ENCODE measurements around the gene SMAD3. TPM values are rescaled to one million over a fixed set of nuclear protein-coding genes. Genes with fewer than 3 reads are reported as not detected.

Gene SMAD3
- total and polyA plus RNA-seq, 2 of the 4 experiments (the other 2 are of a cell fraction): 71.0 to 177 TPM

DNA sequence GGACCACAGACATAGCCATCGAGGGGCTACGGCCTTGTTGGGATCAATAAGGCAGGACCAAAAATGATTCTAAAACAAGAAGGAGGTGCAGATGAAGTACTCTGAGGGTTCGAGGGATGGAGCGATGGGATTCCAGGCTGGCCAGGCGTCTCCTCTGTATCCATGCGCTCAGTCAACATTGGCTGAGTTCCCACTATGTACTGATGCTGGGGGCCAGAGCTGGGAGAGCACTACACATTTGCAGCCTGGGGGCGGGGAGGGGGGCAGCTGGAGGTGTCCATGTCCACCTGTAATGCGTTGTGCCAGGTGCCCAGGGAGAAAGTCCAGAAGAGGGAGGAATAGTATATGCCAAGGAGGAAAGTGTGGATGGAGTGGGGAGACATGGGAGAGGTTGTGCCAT lies 107.6 kb downstream of the SMAD3 start:
- peak overlapping the region; percentile 72; the same call in 1 of the 2 replicates for H3K27ac ChIP-seq (ENCODE audit: insufficient read depth, low read length)
- H2AK9ac ChIP-seq (replicated peaks; ENCODE audit: low read depth, low read length, poor library complexity): peak overlapping the region; percentile 47
- TF ChIP-seq CEBPB (IDR thresholded peaks at IDR 0.05; ENCODE audit: low read depth, low read length) (no peak), MXI1 (IDR thresholded peaks at IDR 0.05; ENCODE audit: borderline replicate concordance, low read depth, low read length) (no peak), CHD1 (IDR thresholded peaks at IDR 0.05; ENCODE audit: low read depth, low read length) (no peak)
- TF ChIP-seq, protein P1, sequence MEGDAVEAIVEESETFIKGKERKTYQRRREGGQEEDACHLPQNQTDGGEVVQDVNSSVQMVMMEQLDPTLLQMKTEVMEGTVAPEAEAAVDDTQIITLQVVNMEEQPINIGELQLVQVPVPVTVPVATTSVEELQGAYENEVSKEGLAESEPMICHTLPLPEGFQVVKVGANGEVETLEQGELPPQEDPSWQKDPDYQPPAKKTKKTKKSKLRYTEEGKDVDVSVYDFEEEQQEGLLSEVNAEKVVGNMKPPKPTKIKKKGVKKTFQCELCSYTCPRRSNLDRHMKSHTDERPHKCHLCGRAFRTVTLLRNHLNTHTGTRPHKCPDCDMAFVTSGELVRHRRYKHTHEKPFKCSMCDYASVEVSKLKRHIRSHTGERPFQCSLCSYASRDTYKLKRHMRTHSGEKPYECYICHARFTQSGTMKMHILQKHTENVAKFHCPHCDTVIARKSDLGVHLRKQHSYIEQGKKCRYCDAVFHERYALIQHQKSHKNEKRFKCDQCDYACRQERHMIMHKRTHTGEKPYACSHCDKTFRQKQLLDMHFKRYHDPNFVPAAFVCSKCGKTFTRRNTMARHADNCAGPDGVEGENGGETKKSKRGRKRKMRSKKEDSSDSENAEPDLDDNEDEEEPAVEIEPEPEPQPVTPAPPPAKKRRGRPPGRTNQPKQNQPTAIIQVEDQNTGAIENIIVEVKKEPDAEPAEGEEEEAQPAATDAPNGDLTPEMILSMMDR (conservative IDR thresholded peaks at IDR 0.05; ENCODE audit: low read depth, low read length): no peak
- peak overlapping the region; percentile 75 for H3K14ac ChIP-seq (replicated peaks; ENCODE audit: low read depth, low read length)
- H3K4ac ChIP-seq (ENCODE audit: low read depth, low read length): peak overlapping the region; percentile 84
- H4K5ac ChIP-seq (ENCODE audit: low read depth, low read length): peak overlapping the region; percentile 46
- H3K4me2 ChIP-seq (ENCODE audit: low read depth, low read length): no peak overlapping the region
- H2BK20ac ChIP-seq (ENCODE audit: low read depth, low read length): 0 out of 2 replicates have a peak overlapping the region, but pooled peaks have one; percentile 20
- H3K18ac ChIP-seq (ENCODE audit: low read depth, low read length): peak overlapping the region; percentile 42; the same call in 1 of the 2 replicates
- peaks cover 80% of the 10 kb centered on the region for H3K36me3 ChIP-seq (ENCODE audit: control insufficient read depth, insufficient read depth, low read length)
- WGBS, 2 experiments (ENCODE audit: extremely low coverage in 2 of 2, insufficient read length in 1 of 2): 88% methylated on average over 6 of the region's 8 CpGs; no CpG with 5 or more reads in 1 of the 2 experiments
- no TSS peak for BruUV-seq (replicated peaks)
- H2BK5ac ChIP-seq (ENCODE audit: low read depth, low read length, poor library complexity, severe bottlenecking): peak overlapping the region; percentile 68
- H3K27me3 ChIP-seq (ENCODE audit: control insufficient read depth, insufficient read depth, low read length): no peaks in the 10 kb centered on the region
- in situ Hi-C loops (cut with MboI; ENCODE audit: low sequenced_read_pairs): no loop called here
- intact Hi-C loops (cut with micrococcal nuclease): no loop called here
- dilution Hi-C loops (cut with HindIII; ENCODE audit: low sequenced_read_pairs, unreplicated experiment): no loop called here
- peaks cover 69% of the 10 kb centered on the region for H3K4me1 ChIP-seq (ENCODE audit: control insufficient read depth, insufficient read depth, low read length)
- H3K23ac ChIP-seq (ENCODE audit: low read depth, low read length): peak overlapping the region; percentile 47; the same call in 1 of the 2 replicates
- peak overlapping the region; percentile 75 for H2AK5ac ChIP-seq (ENCODE audit: low read depth, low read length)
- H4K20me1 ChIP-seq (ENCODE audit: insufficient read depth, low read length): peaks cover 12% of the 10 kb centered on the region
- DNase-seq: no peak
- 0 out of 3 replicates have a peak overlapping the region, but pooled peaks have one; percentile 77 for H2BK15ac ChIP-seq (ENCODE audit: low read depth, low read length)
- no peaks in the 10 kb centered on the region for H3K9me3 ChIP-seq (ENCODE audit: control insufficient read depth, insufficient read depth, low read length)
- H3K79me1 ChIP-seq (ENCODE audit: low read depth in 1 of 2, low read length in 2 of 2): peaks cover 69 to 97% of the 10 kb centered on the region in 2 experiments
- H2AFZ ChIP-seq (replicated peaks; ENCODE audit: low read length, poor library complexity): no peak overlapping the region
- peak overlapping the region; percentile 53; the same call in 1 of the 2 replicates for H2BK120ac ChIP-seq (ENCODE audit: low read depth, low read length)
- H3K9ac ChIP-seq (ENCODE audit: low read depth, low read length): no peak overlapping the region
- peak overlapping the region; percentile 66 for H4K91ac ChIP-seq (ENCODE audit: insufficient read depth, low read depth, low read length)
- H3K4me3 ChIP-seq (ENCODE audit: insufficient read depth, low read depth, low read length): no peak overlapping the region
- ChIA-PET CTCF (no interaction called here), POLR2A (ENCODE audit: unreplicated experiment) (no interaction called here)
- H3K56ac ChIP-seq (ENCODE audit: extremely low read depth, insufficient read depth, low read length): peak overlapping the region; percentile 19; the same call in 1 of the 2 replicates
- H3K9me1 ChIP-seq (ENCODE audit: insufficient read depth, low read length): peaks cover 63% of the 10 kb centered on the region
- peak overlapping the region; percentile 55 to 68; a peak in 3 of 4 replicates for H4K8ac ChIP-seq (ENCODE audit: low read depth in 2 of 2, low read length in 2 of 2)
- ATAC-seq (ENCODE audit: low read depth): no peak
